ENCODE measurements around the gene DSCAM. TPM values are rescaled to one million over a fixed set of nuclear protein-coding genes. Genes with fewer than 3 reads are reported as not detected.

DSCAM gene
- total RNA-seq, 4 donors from 2014 or later, result not detected

DNA sequence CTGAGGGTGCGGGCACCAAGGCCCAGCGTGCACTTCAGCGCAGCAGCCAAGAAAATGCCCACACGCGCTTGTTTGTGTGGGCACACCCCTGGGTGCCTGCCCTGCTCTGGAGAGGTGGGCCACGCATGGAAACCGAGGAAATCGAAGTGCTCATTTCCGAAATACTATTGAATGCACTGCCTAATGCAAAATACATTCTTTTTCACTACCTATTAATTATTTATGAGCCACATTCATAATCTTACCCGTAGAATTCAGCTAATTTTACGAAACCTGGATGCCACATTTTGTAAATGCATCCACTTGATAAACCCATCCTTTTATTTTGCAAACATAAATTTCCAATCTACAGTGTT lies 4.8 kb downstream of the DSCAM start:
- TF ChIP-seq POLR2A (IDR thresholded peaks at IDR 0.05), result no peak
- TF ChIP-seq, protein P1, sequence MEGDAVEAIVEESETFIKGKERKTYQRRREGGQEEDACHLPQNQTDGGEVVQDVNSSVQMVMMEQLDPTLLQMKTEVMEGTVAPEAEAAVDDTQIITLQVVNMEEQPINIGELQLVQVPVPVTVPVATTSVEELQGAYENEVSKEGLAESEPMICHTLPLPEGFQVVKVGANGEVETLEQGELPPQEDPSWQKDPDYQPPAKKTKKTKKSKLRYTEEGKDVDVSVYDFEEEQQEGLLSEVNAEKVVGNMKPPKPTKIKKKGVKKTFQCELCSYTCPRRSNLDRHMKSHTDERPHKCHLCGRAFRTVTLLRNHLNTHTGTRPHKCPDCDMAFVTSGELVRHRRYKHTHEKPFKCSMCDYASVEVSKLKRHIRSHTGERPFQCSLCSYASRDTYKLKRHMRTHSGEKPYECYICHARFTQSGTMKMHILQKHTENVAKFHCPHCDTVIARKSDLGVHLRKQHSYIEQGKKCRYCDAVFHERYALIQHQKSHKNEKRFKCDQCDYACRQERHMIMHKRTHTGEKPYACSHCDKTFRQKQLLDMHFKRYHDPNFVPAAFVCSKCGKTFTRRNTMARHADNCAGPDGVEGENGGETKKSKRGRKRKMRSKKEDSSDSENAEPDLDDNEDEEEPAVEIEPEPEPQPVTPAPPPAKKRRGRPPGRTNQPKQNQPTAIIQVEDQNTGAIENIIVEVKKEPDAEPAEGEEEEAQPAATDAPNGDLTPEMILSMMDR (IDR thresholded peaks at IDR 0.05), result no peak
- H3K4me3 ChIP-seq (ENCODE audit: low read depth, poor library complexity, severe bottlenecking), result no peak overlapping the region
- DNase-seq (ENCODE audit: low spot score in 2 of 2), result no peak
- intact Hi-C loops (cut with DNase I; ENCODE audit: low total_unique reads), result no loop called here
- WGBS, 2 donors, result 53% methylated on average over 11 of the region's 11 CpGs

DNA sequence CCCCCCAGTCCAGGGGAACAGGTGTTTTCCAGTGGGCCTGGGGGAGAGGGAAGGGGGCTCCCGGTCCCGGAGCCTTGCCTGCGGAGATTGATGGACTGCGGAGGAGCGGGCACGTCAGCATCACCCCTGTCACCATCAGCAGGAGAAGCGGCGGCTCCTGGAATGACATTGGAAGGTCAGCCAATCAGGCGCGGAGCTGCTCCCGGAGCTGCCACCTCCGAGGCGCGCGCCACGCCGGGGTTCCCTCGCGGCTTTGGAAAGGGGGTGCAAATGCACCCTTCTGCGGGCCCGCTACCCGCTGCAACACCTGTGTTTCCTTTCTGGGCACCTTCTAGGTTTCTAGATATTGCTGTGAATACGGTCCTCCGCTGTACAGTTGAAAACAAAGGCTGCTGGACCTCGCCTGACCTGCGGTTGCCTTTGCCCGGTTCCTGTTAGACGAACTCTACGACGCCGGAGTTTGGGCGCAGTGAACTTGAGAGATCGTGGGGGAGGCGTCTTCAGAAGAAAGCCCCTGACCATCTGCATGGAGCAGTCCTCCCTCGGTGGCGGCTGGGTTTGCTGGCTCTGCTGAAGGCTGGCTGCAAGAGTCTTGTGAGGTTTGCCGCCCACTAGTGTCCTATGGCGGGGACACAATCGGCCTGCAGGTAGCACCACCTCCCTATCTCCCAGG lies 5.3 kb downstream of the DSCAM start:
- H3K4me3 ChIP-seq (ENCODE audit: low read depth, poor library complexity, severe bottlenecking), result no peak overlapping the region
- TF ChIP-seq, protein P1 (IDR thresholded peaks at IDR 0.05), result no peak
- TF ChIP-seq POLR2A (IDR thresholded peaks at IDR 0.05), result no peak
- no peak for DNase-seq (ENCODE audit: low spot score in 2 of 2)
- intact Hi-C loops (cut with DNase I; ENCODE audit: low total_unique reads), result no loop called here
- WGBS, 2 donors, result 2 to 5% methylated on average over 25 to 34 of the region's 39 CpGs

GRCh38 chr21:40840401-40841125 lies 6.4 kb downstream of the DSCAM start:
- H3K4me3 ChIP-seq (ENCODE audit: low read depth, poor library complexity, severe bottlenecking), result no peak overlapping the region
- no peak for DNase-seq (ENCODE audit: low spot score in 2 of 2)
- TF ChIP-seq, protein P1 (IDR thresholded peaks at IDR 0.05), result no peak
- TF ChIP-seq POLR2A (IDR thresholded peaks at IDR 0.05), result no peak
- intact Hi-C loops (cut with DNase I; ENCODE audit: low total_unique reads), result no loop called here
- WGBS, 2 donors, result 50 to 56% methylated on average over 15 of the region's 15 CpGs

GRCh38 chr21:40839521-40839920 lies 7.4 kb downstream of the DSCAM start:
- WGBS, 2 donors, result 36 to 50% methylated on average over 2 of the region's 2 CpGs
- DNase-seq (ENCODE audit: low spot score in 2 of 2), result no peak
- intact Hi-C loops (cut with DNase I; ENCODE audit: low total_unique reads), result no loop called here
- H3K4me3 ChIP-seq (ENCODE audit: low read depth, poor library complexity, severe bottlenecking), result no peak overlapping the region
- TF ChIP-seq, protein P1 (IDR thresholded peaks at IDR 0.05), result no peak
- TF ChIP-seq POLR2A (IDR thresholded peaks at IDR 0.05), result no peak

- no peak for TF ChIP-seq POLR2A (IDR thresholded peaks at IDR 0.05)
- TF ChIP-seq, protein P1 (IDR thresholded peaks at IDR 0.05), result no peak
- intact Hi-C loops (cut with DNase I; ENCODE audit: low total_unique reads), result no loop called here
- H3K4me3 ChIP-seq (ENCODE audit: low read depth, poor library complexity, severe bottlenecking), result no peak overlapping the region
- 68 to 69% methylated on average over 5 of the region's 5 CpGs for WGBS, 2 donors
- no peak for DNase-seq (ENCODE audit: low spot score in 2 of 2)
Measured at GRCh38 chr21:40837456-40837855, 9.5 kb downstream of the DSCAM start.
